Stimulated activated CD4-positive, alpha-beta T cell treated with anti-CD3 and anti-CD28 coated beads, Interleukin-2, amount 100 ng/mL, for 48 hours (primary cell): ENCODE measurements around the gene TRIO.

ENCODE experiments used
- DNase-seq, 2 donors: peaks; one replicate each; pipeline ENCODE4 v3.0.0-alpha.2; 2020

The TRIO gene

DNA sequence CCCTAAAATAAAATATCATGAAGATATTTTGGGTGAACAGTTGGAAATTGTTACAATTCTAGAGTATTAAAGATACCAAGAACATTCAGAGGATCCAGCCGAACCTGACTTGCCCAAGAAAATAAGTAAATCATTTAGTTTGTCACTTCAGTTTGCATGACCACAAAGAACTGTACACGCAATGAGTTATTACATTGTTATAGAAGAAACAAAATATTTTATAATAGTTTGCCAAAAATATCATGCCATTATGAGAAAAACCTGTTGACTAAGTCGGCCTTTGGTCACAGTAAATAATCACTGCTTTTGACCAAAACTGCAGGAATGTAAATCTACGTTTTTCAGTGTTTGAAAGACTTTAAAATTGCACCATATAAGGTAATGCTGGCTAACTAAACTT, 27.9 kb downstream of the TRIO start:
- no peak for DNase-seq

DNA sequence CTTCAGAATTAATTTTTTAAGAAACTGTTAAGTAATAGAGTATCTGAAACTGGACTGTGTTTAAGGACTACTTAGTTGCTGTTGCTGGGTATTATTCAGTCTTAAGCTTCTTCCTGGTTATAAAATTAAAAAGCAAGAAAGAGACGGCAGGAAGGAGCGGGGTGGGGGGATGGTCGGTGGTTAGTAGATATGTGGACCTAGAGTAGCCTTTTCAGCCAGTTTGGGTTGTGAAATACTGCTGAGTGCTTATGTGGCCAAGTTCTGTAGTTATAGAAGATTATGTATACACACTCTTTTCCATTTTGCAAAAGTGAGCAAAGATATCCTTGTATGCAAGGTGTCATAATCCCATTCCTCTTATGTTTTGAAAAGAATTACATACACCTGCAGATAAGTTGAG, 28.5 kb downstream of the TRIO start:
- DNase-seq, result no peak

DNA sequence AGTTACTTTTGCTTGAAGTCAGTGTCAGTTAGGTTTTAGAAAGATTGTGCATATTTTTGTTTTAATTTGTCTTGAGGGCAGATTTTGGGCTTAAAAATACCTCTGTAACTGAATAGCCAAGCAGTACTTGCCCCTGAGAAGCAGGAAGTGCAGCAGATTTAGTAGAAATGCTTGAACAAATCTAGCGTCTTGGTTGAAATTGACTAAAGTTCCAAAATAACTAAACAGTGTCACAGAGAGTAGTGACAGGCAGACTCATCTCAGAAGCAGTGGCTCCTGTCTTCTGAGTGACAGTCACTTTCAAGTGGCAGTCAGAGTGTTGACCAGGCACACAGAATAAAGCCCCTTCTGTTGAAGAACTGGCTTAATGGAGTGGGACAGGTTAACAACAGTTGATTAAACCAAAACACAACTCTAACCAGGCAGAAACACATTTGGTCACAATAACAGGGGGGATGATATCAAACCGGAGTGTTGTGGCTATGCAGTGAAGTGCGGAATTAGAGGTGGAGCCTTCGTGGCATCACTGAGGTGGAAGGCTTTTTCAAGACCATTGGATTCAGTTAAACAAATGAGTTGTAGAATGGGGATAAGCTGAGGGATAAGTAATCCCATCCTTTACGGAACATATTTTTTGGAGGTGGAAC, 29.1 kb downstream of the TRIO start:
- no peak for DNase-seq

DNA sequence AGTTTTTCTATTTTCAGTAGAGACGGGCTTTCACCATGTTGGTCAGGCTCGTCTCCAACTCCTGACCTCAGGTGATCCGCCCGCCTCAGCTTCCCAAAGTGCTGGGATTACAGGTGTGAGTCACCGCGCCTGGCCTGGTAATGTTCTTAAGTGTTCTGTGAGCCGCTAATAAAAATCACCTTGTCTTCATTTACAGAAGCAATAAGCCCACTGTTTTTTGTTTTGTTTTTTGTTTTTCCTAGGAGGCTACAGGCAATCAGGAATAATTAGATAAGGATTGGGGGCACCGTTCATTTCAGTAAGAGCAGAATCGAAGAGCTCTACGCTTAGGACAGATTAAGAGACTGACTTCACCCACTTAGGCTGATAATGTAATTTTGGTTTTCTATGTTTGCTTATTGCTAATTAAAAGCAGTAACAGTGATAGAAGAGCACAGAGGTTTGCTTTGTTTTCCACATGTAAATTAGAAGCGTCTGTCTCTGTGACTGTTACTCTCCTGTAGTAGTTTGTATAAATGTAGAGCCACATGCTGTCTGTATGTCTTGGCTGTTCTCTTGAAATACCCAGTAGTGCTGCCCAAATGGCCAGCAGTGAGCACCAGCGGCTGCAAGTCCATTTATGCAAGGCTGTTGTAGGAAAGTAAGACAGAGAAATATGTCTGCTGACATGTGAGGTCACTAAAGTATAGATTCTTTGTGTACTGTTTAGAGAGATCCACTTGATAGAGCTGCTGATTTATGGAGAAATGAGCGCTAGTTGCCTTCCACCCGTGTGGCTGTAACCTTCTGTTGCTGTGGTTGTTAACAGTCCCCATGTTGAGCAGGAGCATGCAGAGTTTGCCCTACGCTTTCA, 30.5 kb downstream of the TRIO start:
- DNase-seq, result no peak

DNA sequence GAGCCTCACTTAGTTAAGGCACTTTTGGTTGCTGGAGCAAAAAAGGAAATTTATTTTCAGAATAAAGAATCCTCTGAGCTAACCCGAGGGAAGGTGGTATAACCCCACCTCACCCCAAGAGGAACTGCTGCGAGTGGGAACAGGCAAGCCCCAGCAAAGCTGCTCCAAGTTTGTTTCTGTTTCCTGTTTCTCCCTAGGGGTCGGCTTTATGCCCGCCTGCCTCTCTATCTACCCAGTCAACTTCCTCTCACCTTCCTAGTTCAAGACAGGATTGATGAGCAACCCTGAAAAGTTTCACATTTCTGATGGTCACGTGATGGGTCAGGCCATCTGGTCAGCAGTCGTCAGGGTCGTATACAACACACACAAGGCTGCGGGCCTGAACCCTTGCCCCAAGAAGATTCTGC, 31.1 kb downstream of the TRIO start:
- DNase-seq, result no peak

DNA sequence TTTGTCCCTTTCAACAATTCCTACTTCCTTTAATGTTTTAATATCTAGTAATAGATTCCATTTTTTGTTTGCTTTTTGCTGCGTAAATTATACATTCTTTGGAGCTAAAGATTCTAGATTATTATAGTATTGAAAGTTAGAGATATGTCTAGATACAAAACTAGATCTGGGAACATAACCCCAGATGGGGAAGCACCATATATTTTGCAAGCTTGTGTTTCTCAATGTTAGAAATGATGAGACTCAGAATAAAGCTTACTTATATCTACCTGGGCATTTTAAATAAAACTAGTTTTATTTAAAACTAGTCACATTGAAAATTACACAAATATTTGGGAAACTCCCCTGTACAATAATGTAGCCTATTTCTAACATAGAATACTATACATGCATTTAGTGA, 32.2 kb downstream of the TRIO start:
- no peak for DNase-seq

DNA sequence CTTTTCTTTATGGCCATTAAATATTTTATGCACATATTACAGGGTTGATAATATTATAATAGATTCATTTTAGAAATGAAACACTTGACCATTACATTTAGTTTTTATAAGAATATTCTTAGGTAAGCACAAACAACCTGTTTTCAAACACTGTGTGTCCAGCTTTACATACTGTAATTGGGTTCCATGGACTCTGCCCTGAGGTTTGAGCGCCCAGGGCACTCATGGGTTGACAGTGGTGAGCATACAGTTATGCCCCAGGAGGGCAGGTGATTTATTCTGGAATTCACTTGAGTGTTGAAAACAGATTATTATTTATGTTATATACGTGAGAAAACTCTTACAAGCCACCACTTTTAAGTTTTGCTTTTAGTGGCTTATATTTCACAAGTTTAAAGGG, 33.7 kb downstream of the TRIO start:
- DNase-seq, result no peak

DNA sequence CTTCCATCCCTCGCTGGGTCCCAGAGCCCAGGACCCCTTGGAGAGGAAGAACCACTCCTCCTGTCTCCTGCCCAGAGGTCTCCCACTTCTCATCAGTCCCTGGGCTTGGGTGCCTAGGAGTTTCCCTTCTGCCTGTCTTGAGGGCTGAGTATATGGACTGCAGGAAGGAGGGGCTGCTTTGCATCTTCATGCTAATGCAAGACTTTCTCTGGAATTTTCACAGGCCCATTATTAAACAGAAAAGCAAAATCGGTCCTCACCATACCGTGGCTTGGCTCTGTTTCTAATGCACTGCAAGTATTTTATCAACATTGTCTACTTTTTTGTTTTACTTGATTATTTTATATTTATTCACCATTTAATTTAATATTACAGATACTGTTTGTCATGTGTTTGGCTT, 34.5 kb downstream of the TRIO start:
- no peak for DNase-seq

DNA sequence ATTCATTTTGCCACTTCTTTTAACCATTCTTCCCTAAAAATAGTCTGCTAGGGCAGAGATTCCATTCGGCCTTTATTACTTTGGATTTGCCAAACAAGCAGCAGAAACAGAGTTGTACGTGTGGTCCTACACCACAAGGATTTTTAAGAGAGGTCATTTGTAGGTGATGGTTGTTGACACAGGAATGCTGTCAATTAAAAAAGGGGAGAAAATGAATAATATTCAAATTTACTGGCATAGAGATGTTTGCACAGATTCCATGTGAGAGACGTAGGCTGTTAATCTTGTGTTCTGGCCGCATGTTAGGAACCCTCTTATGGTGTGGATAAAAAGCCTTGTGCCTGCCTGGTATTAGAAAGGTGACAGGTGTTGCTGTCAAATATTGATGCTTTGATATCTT, 34.9 kb downstream of the TRIO start:
- no peak for DNase-seq

DNA sequence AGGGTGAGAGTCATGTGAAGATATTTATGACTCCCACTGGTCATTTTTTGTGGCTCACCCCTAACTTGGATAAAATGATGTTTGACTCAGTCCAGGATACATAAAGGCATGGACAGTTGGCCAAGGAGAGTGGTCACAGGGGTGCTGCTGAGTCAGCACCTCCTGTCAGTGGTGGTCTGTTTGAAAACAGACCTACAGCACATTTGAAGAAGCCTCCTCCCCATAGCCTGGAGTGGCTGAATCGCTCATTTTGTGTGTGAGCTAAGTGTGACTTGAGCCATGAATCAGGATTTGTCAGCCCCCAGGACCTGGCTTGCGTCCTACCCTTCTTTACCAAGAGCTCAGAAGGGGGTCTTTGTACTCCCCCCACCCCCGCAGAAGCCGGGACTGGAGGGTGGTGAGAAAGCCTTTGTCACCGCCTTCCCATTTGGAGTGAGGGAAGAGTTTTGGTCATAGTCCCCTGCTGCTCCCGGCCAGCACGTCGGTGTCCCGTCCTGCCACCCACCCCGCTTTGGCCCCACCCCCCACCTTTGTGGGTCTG, 35.6 kb downstream of the TRIO start:
- no peak for DNase-seq

DNA sequence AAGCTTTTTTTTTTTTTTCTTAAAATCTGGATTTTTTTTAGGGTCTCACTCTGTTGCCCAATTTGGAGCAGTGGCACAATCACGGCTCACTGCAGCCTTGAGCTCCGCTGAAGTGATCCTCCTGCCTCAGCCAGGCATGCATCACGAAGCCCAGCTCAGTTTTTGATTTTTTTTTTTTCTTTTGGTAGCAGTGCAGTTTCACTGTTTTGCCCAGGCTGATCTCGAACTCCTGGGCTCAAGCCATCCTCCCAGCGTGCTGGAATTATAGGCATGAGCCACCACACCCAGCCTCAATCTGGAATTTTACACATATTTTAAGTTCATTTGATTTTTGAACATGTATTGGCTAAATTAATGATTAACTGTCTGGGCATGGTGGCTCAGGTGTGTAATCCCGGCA, 36.3 kb downstream of the TRIO start:
- no peak for DNase-seq

DNA sequence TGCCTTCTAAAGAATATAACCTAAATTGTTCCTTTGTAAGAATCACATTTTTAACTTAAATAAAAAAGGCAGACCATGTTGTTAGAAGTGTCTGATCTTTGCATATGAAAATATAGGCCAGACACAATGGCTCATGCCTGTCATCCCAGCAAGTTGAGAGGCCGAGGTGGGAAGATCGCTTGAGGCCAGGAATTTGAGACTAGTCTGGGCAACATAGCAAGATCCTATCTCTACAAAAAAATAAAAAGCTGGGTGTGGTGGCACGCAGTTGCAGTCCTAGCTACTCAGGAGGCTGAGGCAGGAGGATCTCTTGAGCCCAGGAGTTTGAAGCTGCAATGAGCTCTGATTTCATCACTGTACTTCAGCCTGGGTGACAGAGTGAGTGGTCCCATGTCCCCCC, 37.3 kb downstream of the TRIO start:
- no peak for DNase-seq

DNA sequence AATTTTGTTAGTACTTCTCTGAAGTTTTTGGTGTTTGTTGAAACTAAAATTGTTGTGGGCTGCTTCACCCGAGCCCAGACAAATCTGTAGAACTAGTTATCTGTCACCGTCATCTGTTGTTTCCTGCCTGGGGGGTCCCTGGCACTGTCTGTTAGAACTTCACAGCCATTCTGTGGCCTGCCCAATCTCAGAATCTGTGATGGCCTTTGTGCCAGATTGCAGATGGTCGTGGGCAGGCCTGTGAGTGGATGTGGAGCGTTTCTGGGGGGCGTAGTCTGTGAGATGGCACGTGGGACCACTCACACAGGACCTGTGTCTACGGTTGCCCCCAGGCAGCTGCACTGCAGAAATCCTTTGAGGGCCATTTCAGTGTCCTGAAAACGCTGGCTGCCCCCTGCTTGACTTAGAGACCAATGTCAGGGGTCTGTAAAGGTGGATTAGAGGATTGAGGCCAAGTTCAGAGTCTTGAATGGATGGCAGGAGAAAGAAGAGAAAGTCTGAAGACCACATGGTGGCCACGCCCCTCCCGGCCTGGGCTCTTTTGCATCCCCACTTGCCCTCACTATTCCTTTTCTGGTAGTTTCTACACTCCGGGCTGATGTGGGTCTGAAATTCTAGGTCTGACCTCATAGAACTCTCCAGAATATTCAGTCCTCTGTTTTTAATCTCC, 38.3 kb downstream of the TRIO start:
- DNase-seq, result no peak

DNA sequence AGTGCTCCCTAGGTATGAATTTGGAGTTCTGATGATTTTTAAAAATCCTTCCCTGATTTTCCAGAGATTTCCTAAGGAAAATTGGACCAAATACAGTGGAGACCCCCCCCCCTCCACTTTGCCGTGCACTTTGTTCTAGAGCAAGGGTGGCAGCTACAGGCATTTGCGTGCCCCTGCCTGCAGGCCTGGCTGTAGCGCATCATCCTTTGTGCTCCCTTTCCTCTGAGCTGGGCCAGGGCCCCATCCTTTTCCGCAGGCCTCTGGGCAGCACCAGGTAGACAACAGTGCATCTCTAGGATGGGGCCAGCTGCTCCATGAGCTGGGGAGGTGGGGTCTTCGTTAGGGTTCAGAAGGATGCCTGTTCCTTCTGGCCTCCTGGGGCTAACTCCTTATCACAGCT, 39.6 kb downstream of the TRIO start:
- DNase-seq, result no peak

DNA sequence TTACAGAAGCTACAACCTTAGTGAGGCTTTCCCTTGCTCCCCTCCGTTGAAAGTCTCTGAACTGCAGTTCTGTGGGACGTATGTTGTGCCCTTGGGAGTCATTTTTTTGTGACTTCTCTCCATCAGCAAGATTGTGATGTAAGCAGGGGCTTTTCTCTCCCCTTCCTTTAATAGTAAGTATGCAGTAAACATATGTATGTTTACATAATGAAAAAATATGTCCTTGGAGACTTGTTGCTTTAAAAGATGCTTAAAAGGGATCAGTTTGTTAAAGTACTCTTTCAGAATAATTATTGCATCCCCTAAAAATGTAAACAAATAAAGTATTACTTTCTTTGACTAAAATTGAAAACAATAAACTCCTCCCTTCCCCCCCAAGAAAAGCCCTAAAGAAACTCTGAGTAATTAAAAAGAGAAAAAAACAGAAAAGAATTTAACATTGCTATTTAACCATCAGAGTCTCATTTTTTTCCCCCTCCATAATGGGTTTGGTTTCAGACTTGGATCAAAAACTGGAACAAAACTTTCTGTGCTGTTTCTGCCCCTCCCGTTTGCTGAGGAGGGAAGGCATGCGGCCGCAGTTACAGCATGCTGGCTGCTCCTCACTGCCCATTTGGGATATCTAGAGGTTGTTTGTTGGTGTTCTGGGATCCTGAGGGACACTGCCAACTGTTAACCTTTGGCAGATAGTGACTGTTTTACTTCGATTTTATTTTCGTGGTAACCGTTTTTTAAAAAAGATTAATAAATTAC, 40.2 kb downstream of the TRIO start:
- DNase-seq, result no peak

DNA sequence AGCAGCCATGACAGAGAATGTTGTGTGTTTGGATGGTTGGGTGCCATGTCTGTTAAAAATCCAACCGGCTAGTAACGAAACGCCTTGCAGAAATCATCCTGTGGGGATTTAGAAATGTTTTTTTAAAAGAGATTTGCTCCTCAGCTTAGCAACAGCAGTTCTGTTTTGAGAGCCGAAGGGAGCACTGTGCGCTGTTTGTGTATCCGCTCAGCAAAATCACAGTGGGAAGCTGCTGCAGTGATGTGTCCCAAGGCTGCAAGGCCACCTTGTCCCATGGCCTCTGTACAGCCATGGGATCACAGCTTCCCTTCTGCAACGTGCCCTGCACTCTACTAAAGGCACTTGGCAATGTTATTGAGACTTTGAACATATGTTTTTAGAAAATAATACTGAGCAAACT, 40.9 kb downstream of the TRIO start:
- DNase-seq, result no peak

DNA sequence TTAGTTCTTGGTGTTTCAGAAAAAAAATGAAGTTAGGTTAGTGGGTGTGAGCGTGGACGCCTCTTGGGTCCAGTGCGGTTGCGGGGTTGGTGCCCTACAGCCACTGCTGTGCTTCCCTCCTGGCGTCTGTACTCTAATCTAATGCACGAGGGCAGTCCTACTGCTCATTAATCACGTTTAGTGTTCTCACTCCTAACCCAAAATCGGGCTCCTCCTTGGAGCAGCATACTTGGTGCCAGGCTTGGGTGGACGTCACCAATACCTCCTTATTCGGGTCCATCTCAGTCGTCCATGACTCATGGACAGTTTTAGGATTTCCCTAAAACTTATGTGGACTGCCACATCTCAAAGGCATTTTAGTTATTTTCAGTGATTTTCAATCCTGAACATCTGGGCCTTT, 41.6 kb downstream of the TRIO start:
- DNase-seq, result no peak

DNA sequence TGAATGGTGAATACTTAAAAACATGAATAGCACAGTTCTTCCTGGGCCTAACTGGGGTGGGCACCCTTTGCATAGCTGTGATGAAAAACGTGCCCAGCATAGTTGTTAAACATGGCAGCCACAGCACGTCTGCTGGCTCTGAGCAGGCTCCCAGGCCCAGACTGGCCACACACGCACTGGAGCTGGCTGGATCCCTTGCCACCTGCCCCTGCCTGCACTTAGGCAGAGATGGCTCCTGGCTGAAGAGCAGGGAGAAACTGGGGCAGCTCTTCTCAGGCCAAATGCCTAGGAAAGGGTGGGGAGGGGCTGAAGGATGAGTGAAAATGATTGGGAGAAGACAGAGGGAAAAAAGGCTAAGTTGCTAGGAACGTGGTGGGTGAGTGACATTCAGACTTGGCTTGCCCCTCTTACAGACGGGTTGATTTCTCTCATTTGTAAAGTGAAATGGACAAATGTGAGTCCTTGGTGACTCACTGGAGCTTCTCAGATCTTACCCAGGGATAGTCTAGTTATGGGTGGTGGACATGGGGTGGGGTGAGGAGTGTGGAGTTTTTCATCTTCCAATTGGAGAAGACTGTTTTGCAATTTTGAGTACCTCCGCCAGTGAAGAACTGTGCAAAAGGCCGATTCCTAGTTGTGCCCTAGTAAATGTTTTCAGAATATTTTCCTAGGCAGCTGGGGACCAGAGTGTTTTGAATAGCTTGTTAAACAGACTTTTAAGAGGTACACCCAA, 42.4 kb downstream of the TRIO start:
- DNase-seq, result no peak

DNA sequence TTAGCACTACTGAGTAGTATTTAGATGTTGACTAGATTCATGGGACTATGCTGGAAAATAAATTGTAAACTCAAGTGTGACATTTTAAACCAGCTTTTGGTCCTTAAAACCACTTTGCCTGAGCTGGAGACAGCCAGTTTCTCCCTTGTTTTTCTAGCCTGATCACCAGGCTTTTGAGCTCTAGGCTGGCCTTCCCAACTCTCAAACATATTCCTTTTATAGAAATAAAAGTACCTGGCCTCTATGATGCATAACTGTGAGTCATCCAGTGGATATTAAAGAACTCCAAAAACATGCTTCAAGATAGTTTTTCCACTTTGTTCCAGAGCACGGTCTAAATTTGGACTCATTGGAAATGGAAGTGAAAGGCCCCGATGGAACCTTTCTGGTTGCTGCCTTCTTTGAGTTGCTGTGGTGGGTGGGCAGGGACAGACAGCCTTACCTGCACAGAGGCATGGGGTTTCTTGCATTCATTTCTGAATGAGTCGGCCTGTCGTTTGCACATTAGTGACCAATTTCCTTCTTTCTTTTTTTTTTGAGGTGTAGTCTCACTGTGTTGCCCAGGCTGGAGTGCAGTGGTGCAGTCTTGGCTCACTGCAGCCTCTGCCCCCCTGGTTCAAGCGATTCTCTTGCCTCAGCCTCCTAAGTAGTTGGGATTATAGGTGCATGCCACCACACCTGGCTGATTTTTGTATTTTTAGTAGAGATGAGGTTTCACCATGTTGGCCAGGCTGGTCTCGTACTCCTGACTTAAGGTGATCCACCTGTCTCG, 43.1 kb downstream of the TRIO start:
- no peak for DNase-seq

DNA sequence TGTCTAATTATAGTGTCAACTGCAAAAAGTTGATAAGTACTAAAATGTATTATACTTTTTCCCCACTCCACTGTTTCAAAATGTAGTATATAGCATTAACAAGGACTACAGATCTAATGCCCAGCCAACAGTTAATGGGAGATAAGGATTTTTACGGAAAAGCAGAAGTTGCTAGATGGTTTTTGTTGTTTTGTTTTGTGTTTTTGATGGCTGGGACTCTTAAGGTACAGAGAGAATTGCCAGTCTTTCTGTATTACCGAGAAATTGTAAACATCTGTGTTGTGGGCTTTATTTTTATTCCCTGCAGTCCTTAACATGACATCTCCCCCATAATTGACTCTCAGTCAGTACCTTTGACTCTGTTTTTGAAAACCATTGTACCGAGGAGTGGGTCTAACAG, 44.0 kb downstream of the TRIO start:
- DNase-seq, result no peak

DNA sequence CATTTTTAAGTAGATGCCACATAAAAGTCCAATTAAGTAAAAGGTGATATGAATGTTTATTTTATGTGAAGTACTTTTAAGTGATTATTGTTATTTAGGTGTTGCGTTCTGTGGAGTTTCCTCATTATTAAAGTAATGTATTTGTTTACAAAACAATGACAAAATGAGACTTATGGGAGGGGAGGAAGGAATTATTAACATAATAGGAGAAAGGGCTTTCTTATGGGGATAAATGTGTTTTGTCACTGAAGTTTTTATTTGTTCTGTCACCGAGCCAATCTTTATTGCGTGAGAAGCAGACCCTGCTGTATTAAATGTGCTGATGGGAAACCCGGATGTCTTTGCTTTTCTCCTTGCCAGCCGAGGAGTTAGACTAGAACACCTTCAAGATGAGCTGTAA, 44.5 kb downstream of the TRIO start:
- DNase-seq, result no peak

DNA sequence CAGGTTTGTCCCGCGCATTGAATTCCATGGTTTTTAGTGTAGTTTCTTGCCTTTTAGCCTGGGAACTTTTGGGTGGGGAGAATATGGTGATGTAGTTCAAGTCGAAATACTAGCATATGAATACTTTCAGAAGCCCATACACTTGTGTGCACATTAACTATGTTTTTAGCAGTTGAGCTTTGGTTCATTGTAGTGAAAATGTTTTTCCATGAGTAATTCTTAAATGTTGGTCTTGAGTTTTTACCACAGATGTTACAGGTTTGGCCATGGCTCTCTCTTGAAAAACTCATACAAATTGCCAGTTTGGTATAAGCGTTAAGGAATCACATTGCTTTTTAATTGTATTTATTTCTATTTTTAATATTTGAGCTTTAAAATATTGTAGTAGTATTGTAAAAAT, 45.6 kb downstream of the TRIO start:
- DNase-seq, result no peak
